H9 (cell line): ENCODE data around the gene DHRS4L2. TPM values are rescaled to one million over a fixed set of nuclear protein-coding genes. Genes with fewer than 3 reads are reported as not detected.
"Not testable (repeated sequence)": the region's sequence is repeated elsewhere in the genome, so short reads cannot be mapped to it uniquely, and the experiment has no call there.

Experiments
- DNase-seq: peaks from one replicate; pipeline ENCODE4 v3.0.0-alpha.2; 2017
- H2AFZ ChIP-seq: one replicate; pipeline ENCODE4 v1.6.1; 2013; ENCODE audit warnings: mild to moderate bottlenecking, low read length, control low read depth, moderate library complexity
- H2AK5ac ChIP-seq: 2 replicates; pipeline ENCODE4 v1.6.1; 2013; ENCODE audit warnings: low read length, control low read depth, mixed read lengths; ENCODE audit not compliant: insufficient read length
- H2BK120ac ChIP-seq: one replicate; pipeline ENCODE4 v1.6.1; 2013; ENCODE audit warnings: low read depth, mild to moderate bottlenecking, low read length, control low read depth, inconsistent platforms; ENCODE audit not compliant: poor library complexity, severe bottlenecking
- H2BK12ac ChIP-seq: 2 replicates; pipeline ENCODE4 v1.6.1; 2013; ENCODE audit warnings: low read length, control low read depth, mixed read lengths, low read depth; ENCODE audit not compliant: insufficient read length
- H2BK15ac ChIP-seq: 2 replicates; pipeline ENCODE4 v1.6.1; 2013; ENCODE audit warnings: low read depth, low read length, control low read depth
- H2BK20ac ChIP-seq: one replicate; pipeline ENCODE4 v1.6.1; 2013; ENCODE audit warnings: low read depth, mild to moderate bottlenecking, low read length, control low read depth, inconsistent platforms; ENCODE audit not compliant: poor library complexity, severe bottlenecking
- H2BK5ac ChIP-seq: 2 replicates; pipeline ENCODE4 v1.6.1; 2013; ENCODE audit warnings: low read length, control low read depth, mixed read lengths; ENCODE audit not compliant: insufficient read length
- H3K14ac ChIP-seq: 2 replicates; pipeline ENCODE4 v1.6.1; 2013; ENCODE audit warnings: low read length, control low read depth; ENCODE audit not compliant: insufficient read depth
- H3K18ac ChIP-seq: 2 replicates; pipeline ENCODE4 v1.6.1; 2013; ENCODE audit warnings: low read depth, mild to moderate bottlenecking, mixed read lengths, low read length, control low read depth; ENCODE audit not compliant: insufficient read length
- H3K23ac ChIP-seq: 2 replicates; pipeline ENCODE4 v1.6.1; 2013; ENCODE audit warnings: low read length, control low read depth, mixed read lengths, low read depth; ENCODE audit not compliant: insufficient read length
- H3K23me2 ChIP-seq: 2 replicates; pipeline ENCODE4 v1.6.1; 2013; ENCODE audit warnings: low read depth, mild to moderate bottlenecking, mixed read lengths, low read length, control low read depth; ENCODE audit not compliant: insufficient read length, poor library complexity, severe bottlenecking
- H3K27ac ChIP-seq: 2 replicates; pipeline ENCODE4 v1.5.1; 2013; ENCODE audit warnings: low read length, control low read depth, mixed read lengths, low read depth; ENCODE audit not compliant: insufficient read length
- H3K27me3 ChIP-seq: 2 replicates; pipeline ENCODE4 v1.6.1; 2013; ENCODE audit warnings: low read length, control low read depth, inconsistent platforms; ENCODE audit not compliant: insufficient read depth
- H3K4ac ChIP-seq: 2 replicates; pipeline ENCODE4 v1.6.1; 2013; ENCODE audit warnings: low read depth, mild to moderate bottlenecking, control low read depth, inconsistent platforms, low read length, moderate library complexity
- H3K4me1 ChIP-seq: 2 replicates; pipeline ENCODE4 v1.6.1; 2013; ENCODE audit warnings: low read length, control low read depth, inconsistent platforms; ENCODE audit not compliant: insufficient read depth
- H3K4me2 ChIP-seq: 2 replicates; pipeline ENCODE4 v1.6.1; 2013; ENCODE audit warnings: low read length, control low read depth, mixed read lengths; ENCODE audit not compliant: insufficient read length, insufficient read depth
- H3K56ac ChIP-seq: 2 replicates; pipeline ENCODE4 v1.6.1; 2013; ENCODE audit warnings: low read depth, mild to moderate bottlenecking, mixed read lengths, low read length, control low read depth; ENCODE audit not compliant: insufficient read length
- H3K79me1 ChIP-seq: 2 replicates; pipeline ENCODE4 v1.6.1; 2013; ENCODE audit warnings: low read depth, mild to moderate bottlenecking, moderate library complexity, low read length, control low read depth, inconsistent platforms; ENCODE audit not compliant: insufficient read depth, poor library complexity, severe bottlenecking
- H3K79me2 ChIP-seq: 2 replicates; pipeline ENCODE4 v1.6.1; 2013; ENCODE audit warnings: low read length, control low read depth, inconsistent platforms; ENCODE audit not compliant: insufficient read depth
- H3K9ac ChIP-seq: 2 replicates; pipeline ENCODE4 v1.6.1; 2013; ENCODE audit warnings: low read length, control low read depth, mixed read lengths; ENCODE audit not compliant: insufficient read length; ENCODE audit errors: extremely low read depth
- H3K9me3 ChIP-seq: one replicate; pipeline ENCODE4 v1.6.1; 2013; ENCODE audit warnings: low read depth, low read length, inconsistent platforms; ENCODE audit not compliant: control insufficient read depth
- H3T11ph ChIP-seq: one replicate; pipeline ENCODE4 v1.6.1; 2013; ENCODE audit warnings: mild to moderate bottlenecking, low read length, control low read depth, inconsistent platforms
- H4K20me1 ChIP-seq: one replicate; pipeline ENCODE4 v1.6.1; 2013; ENCODE audit not compliant: control insufficient read depth, insufficient read length, insufficient read depth
- H4K5ac ChIP-seq: 2 replicates; pipeline ENCODE4 v1.6.1; 2013; ENCODE audit warnings: low read depth, mild to moderate bottlenecking, mixed read lengths, low read length, control low read depth; ENCODE audit not compliant: insufficient read length
- H4K8ac ChIP-seq: replicated peaks from 2 replicates; pipeline ENCODE4 v1.6.1; 2013; ENCODE audit warnings: low read length, control low read depth, mixed read lengths, low read depth; ENCODE audit not compliant: insufficient read length
- H4K91ac ChIP-seq: 2 replicates; pipeline ENCODE4 v1.6.1; 2013; ENCODE audit warnings: low read depth, mild to moderate bottlenecking, moderate library complexity, mixed read lengths, low read length, control low read depth; ENCODE audit not compliant: insufficient read length
- H3K27ac Mint-ChIP-seq, 3 experiments: 2 replicates in 2 of 3; 3 replicates in 1 of 3; pipeline ENCODE4 v1.8.0; 2020 to 2021; ENCODE audit warnings: mixed read lengths in 3 of 3, mild to moderate bottlenecking in 1 of 3, moderate library complexity in 1 of 3
- H3K27me3 Mint-ChIP-seq: 2 replicates; pipeline ENCODE4 v1.8.0; 2021; ENCODE audit warnings: low read depth, mild to moderate bottlenecking, moderate library complexity, mixed read lengths
- H3K36me3 Mint-ChIP-seq, 3 experiments: 2 replicates in 2 of 3; 3 replicates in 1 of 3; pipeline ENCODE4 v1.8.0; 2020 to 2021; ENCODE audit warnings: low read depth in 3 of 3, mixed read lengths in 3 of 3; ENCODE audit not compliant: insufficient read depth in 1 of 3
- H3K4me1 Mint-ChIP-seq, 2 experiments: 2 replicates each; pipeline ENCODE4 v1.8.0; 2020; ENCODE audit warnings: mixed read lengths in 2 of 2
- H3K4me3 Mint-ChIP-seq, 2 experiments: 2 replicates in 1 of 2; 3 replicates in 1 of 2; pipeline ENCODE4 v1.8.0; 2020 to 2021; ENCODE audit warnings: mild to moderate bottlenecking in 2 of 2, mixed read lengths in 2 of 2, moderate library complexity in 1 of 2
- H3K9me3 Mint-ChIP-seq, 2 experiments: 2 replicates in 1 of 2; 3 replicates in 1 of 2; pipeline ENCODE4 v1.8.0; 2020; ENCODE audit warnings: mild to moderate bottlenecking in 2 of 2, mixed read lengths in 2 of 2, moderate library complexity in 1 of 2
- WGBS: extraction: QIAGEN DNeasy Blood & Tissue Kit; methylation state at CpG from one replicate; pipeline ENCODE4 v1.1.7; 2013; ENCODE audit warnings: missing lambda C conversion rate, low lambda C conversion rate, mixed read lengths; ENCODE audit not compliant: insufficient read length; ENCODE audit errors: extremely low coverage; 5-methylcytosine and 5-hydroxymethylcytosine counted together
- total RNA-seq: library from RNA; stranded (reverse); gene quantifications from 2 replicates; pipeline ENCODE4 v1.2.1, GENCODE V29; 2021

DHRS4L2 gene
- total RNA-seq, 1 experiment from 2014 or later, result 10.2 TPM

DNA sequence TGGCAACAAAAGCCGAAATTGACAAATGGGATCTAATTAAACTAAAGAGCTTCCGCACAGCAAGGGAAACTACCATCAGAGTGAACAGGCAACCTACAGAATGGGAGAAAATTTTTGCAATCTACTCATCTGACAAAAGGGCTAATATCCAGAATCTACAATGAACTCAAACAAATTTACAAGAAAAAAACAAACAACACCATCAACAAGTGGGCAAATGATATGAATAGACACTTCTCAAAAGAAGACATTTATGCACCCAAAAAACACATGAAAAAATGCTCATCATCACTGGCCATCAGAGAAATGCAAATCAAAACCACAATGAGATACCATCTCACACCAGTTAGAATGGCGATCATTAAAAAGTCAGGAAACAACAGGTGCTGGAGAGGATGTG, 41.0 kb downstream of the DHRS4L2 start:
- H3K36me3 Mint-ChIP-seq, H3K9me3 ChIP-seq, H4K5ac ChIP-seq, H2AFZ ChIP-seq, H2BK12ac ChIP-seq, H2AK5ac ChIP-seq, H3K4me2 ChIP-seq, H4K91ac ChIP-seq, H3K56ac ChIP-seq, H3K4me1 Mint-ChIP-seq, H3K27ac Mint-ChIP-seq, H3K4me3 Mint-ChIP-seq, H2BK15ac ChIP-seq, DNase-seq, H3K79me1 ChIP-seq, H3K79me2 ChIP-seq, H3K4ac ChIP-seq, H3K9ac ChIP-seq, H2BK5ac ChIP-seq, H2BK20ac ChIP-seq, H2BK120ac ChIP-seq, H3K27ac ChIP-seq, H3K23me2 ChIP-seq, H3T11ph ChIP-seq, H3K4me1 ChIP-seq, H3K23ac ChIP-seq, H4K20me1 ChIP-seq, H3K27me3 ChIP-seq, H3K18ac ChIP-seq, H3K14ac ChIP-seq, H4K8ac ChIP-seq: not testable (repeated sequence)
- peaks cover 32% of the 10 kb centered on the region for H3K27me3 Mint-ChIP-seq
- H3K9me3 Mint-ChIP-seq, result peaks cover 22 to 26% of the 10 kb centered on the region in 2 experiments
- WGBS, result no CpG with 5 or more reads among the region's 3 CpGs

DNA sequence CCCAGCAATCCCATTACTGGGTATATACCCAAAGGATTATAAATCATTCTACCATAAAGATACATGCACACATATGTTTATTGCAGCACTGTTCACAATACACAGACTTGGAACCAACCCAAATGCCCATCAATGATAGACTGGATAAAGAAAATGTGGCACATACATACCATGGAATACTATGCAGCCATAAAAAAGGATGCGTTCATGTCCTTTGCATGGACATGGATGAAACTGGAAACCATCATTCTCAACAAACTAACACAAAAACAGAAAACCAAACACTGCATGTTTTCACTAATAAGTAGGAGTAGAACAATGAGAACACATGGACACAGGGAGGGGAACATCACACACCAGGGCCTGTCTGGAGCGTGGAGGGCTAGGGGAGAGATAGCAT, 42.6 kb downstream of the DHRS4L2 start:
- not testable (repeated sequence) for H3K4me3 Mint-ChIP-seq, H2BK20ac ChIP-seq, H2BK5ac ChIP-seq, H4K8ac ChIP-seq, H4K20me1 ChIP-seq, H2BK120ac ChIP-seq, H3K23ac ChIP-seq, H3K14ac ChIP-seq, H3K27ac Mint-ChIP-seq, H3K9me3 ChIP-seq, H3K4me1 ChIP-seq, H3K79me1 ChIP-seq, H2AFZ ChIP-seq, H4K91ac ChIP-seq, H3T11ph ChIP-seq, H2BK12ac ChIP-seq, H3K79me2 ChIP-seq, H3K27me3 ChIP-seq, H3K18ac ChIP-seq, H3K4me2 ChIP-seq, H4K5ac ChIP-seq, H2BK15ac ChIP-seq, H3K56ac ChIP-seq, H3K9ac ChIP-seq, H3K27ac ChIP-seq, H3K4ac ChIP-seq, H3K23me2 ChIP-seq, DNase-seq, H2AK5ac ChIP-seq, H3K36me3 Mint-ChIP-seq
- Mint-ChIP-seq H3K9me3 (peaks cover 22 to 26% of the 10 kb centered on the region in 2 experiments), H3K4me1 (peaks cover 4 to 11% of the 10 kb centered on the region in 2 experiments; a peak in 2 of 4 replicates), H3K27me3 (peaks cover 32% of the 10 kb centered on the region)
- WGBS, result no CpG with 5 or more reads among the region's 2 CpGs
